A549 (cell line): ENCODE results near the gene COL13A1. TPM values are rescaled to one million over a fixed set of nuclear protein-coding genes. Genes with fewer than 3 reads are reported as not detected.

Experiments
- ATAC-seq, 2 experiments: fragments of 200-7000 bp in 1 of 2; fragments of >200 bp in 1 of 2; cut with Nextera tagmentation in 1 of 2; cut with Tn5 transposase in 1 of 2; 3 replicates each; pipeline versions ENCODE4 v1.8.0 to v1.9.1; 2018 to 2020; ENCODE audit warnings: mild to moderate bottlenecking in 1 of 2, moderate library complexity in 1 of 2
- CTCF ChIA-PET: fragments of 300-600 bp; sonication (Branson Sonifier 250); formaldehyde crosslinking; extraction: SDS; loops from one replicate; lab custom pipeline; 2021; ENCODE audit warnings: antibody characterized with exemption, inconsistent platforms; lab: Yijun Ruan, JAX
- POLR2A ChIA-PET: fragments of 350-600 bp; formaldehyde crosslinking; extraction: SDS; loops from one replicate; lab custom pipeline; 2021; ENCODE audit warnings: antibody characterized with exemption, inconsistent platforms; lab: Yijun Ruan, JAX
- DNase-seq, 2 experiments: peaks; one replicate each; pipeline versions ENCODE4 v3.0.0 to v3.0.0-alpha.2; 2011 to 2016; ENCODE audit warnings: low read depth in 1 of 2, low spot score in 1 of 2
- FAIRE-seq: peaks from 2 replicates; lab custom pipeline; 2011; peaks lifted over from hg19 to GRCh38; lab: Jason Lieb, UNC
- H3K27ac ChIP-seq, 2 experiments: fragments of >200 bp; sonication (Bioruptor Twin); formaldehyde crosslinking; 3 replicates each; pipeline ENCODE4 v1.5.1; 2016 to 2017
- H3K4me1 ChIP-seq: fragments of >200 bp; sonication (Bioruptor Twin); formaldehyde crosslinking; 3 replicates; pipeline ENCODE4 v1.6.1; 2016
- H3K4me2 ChIP-seq: fragments of >200 bp; sonication (Bioruptor Twin); formaldehyde crosslinking; 3 replicates; pipeline ENCODE4 v1.6.1; 2016
- H3K4me3 ChIP-seq: fragments of >200 bp; sonication (Bioruptor Twin); formaldehyde crosslinking; 3 replicates; pipeline ENCODE4 v1.5.1; 2016
- H3K9me3 ChIP-seq: fragments of >200 bp; sonication (Bioruptor Twin); formaldehyde crosslinking; 3 replicates; pipeline ENCODE4 v1.6.1; 2016
- BCL3 ChIP-seq: fragments of >200 bp; sonication (Bioruptor Twin); formaldehyde crosslinking; IDR thresholded peaks from 3 replicates; pipeline ENCODE4 v1.6.1; 2016
- CBX2 ChIP-seq: fragments of 200-600 bp; sonication (generic); IDR thresholded peaks from 2 replicates; pipeline ENCODE4 v1.6.1; 2016; ENCODE audit warnings: low read depth, mild to moderate bottlenecking, borderline replicate concordance
- CHD2 ChIP-seq: fragments of 150-350 bp; IDR thresholded peaks from 2 replicates; pipeline ENCODE4 v1.6.1; 2014; ENCODE audit warnings: low read length; ENCODE audit not compliant: partially characterized antibody
- CTCF ChIP-seq: fragments of >200 bp; sonication (Bioruptor Twin); formaldehyde crosslinking; IDR thresholded peaks from 3 replicates; pipeline ENCODE4 v1.5.1; 2016
- EHF ChIP-seq: fragments of 250-450 bp; sonication (Bioruptor Pico); IDR thresholded peaks from 2 replicates; pipeline ENCODE4 v1.5.0; 2020; ENCODE audit warnings: mild to moderate bottlenecking
- EP300 ChIP-seq, 2 experiments: fragments of >200 bp; sonication (Bioruptor Twin); formaldehyde crosslinking; IDR thresholded peaks; 2 replicates in 1 of 2; 3 replicates in 1 of 2; pipeline ENCODE4 v1.6.1; 2016 to 2017
- FOSL2 ChIP-seq, 2 experiments: fragments of 450-650 bp in 1 of 2; fragments of >200 bp in 1 of 2; sonication (Bioruptor Twin) in 1 of 2; formaldehyde crosslinking; IDR thresholded peaks; 2 replicates each; pipeline versions ENCODE4 v1.5.0 to v1.6.1; 2016 to 2020; ENCODE audit warnings: mild to moderate bottlenecking in 1 of 2, moderate library complexity in 1 of 2
- HOXB13 ChIP-seq: fragments of 250-450 bp; sonication (Bioruptor Pico); IDR thresholded peaks from 2 replicates; pipeline ENCODE4 v1.5.0; 2020; ENCODE audit warnings: low read depth, mild to moderate bottlenecking, moderate library complexity
- HOXB5 ChIP-seq: fragments of 250-450 bp; sonication (Bioruptor Pico); IDR thresholded peaks from 2 replicates; pipeline ENCODE4 v1.5.0; 2020; ENCODE audit warnings: mild to moderate bottlenecking, moderate library complexity
- JUN ChIP-seq, 2 experiments: fragments of >200 bp; sonication (Bioruptor Twin); formaldehyde crosslinking; IDR thresholded peaks; 2 replicates in 1 of 2; 3 replicates in 1 of 2; pipeline ENCODE4 v1.6.1; 2016 to 2017
- NPAS2 ChIP-seq: fragments of 250-450 bp; sonication (Bioruptor Pico); IDR thresholded peaks from 2 replicates; pipeline ENCODE4 v1.8.0; 2022; ENCODE audit warnings: mild to moderate bottlenecking, moderate library complexity, borderline replicate concordance
- POLR2AphosphoS2 ChIP-seq: conservative IDR thresholded peaks from 2 replicates; pipeline ENCODE4 v1.6.1; 2012; ENCODE audit warnings: low read length, improper control_type of control experiment, inconsistent platforms
- RNF2 ChIP-seq: fragments of 200-600 bp; sonication (generic); IDR thresholded peaks from 2 replicates; pipeline ENCODE4 v1.6.1; 2016; ENCODE audit warnings: low read depth, mild to moderate bottlenecking, antibody characterized with exemption, moderate library complexity, borderline replicate concordance
- TFCP2L1 ChIP-seq: fragments of 250-450 bp; sonication (Bioruptor Pico); IDR thresholded peaks from 2 replicates; pipeline ENCODE4 v1.5.0; 2021; ENCODE audit warnings: mild to moderate bottlenecking
- ZC3H11A ChIP-seq: fragments of 450-650 bp; IDR thresholded peaks from 2 replicates; pipeline ENCODE4 v1.6.1; 2014; ENCODE audit warnings: antibody characterized with exemption, mild to moderate bottlenecking
- ZSCAN20 ChIP-seq: fragments of 250-450 bp; sonication (Bioruptor Pico); IDR thresholded peaks from 2 replicates; pipeline ENCODE4 v1.8.0; 2022; ENCODE audit warnings: mild to moderate bottlenecking, moderate library complexity
- WGBS: methylation state at CpG from one replicate; pipeline ENCODE4 v1.1.6; 2017; ENCODE audit errors: missing lambda C conversion rate; 5-methylcytosine and 5-hydroxymethylcytosine counted together
- polyA plus RNA-seq, 4 experiments: library from polyadenylated mRNA; depleted of rRNA in 3 of 4; stranded (reverse); fragments of >200 nt; fragmentation: RNase III in 1 of 4; extraction: RNeasy Plus Mini Kit Qiagen cat#74134 plus additional on column Dnase treatment in 1 of 4; gene quantifications; 2 replicates in 3 of 4; 3 replicates in 1 of 4; pipeline ENCODE4 v1.2.3, GENCODE V29; 2011 to 2017
- TF ChIP-seq, protein P1 (sequence below): IDR thresholded peaks from 2 replicates; pipeline ENCODE4 v1.6.1; 2012
- TF ChIP-seq, protein P2 (sequence below): fragments of 150-350 bp; IDR thresholded peaks from 2 replicates; pipeline ENCODE4 v1.6.1; 2014; ENCODE audit warnings: low read depth, mild to moderate bottlenecking, low read length
- TF ChIP-seq, protein P3 (sequence below): IDR thresholded peaks from 2 replicates; pipeline ENCODE4 v1.6.1; 2012

The COL13A1 gene
- polyA plus RNA-seq, 2 of the 4 experiments (the other 2 are of a cell fraction), result 0.08 to 0.27 TPM

DNA sequence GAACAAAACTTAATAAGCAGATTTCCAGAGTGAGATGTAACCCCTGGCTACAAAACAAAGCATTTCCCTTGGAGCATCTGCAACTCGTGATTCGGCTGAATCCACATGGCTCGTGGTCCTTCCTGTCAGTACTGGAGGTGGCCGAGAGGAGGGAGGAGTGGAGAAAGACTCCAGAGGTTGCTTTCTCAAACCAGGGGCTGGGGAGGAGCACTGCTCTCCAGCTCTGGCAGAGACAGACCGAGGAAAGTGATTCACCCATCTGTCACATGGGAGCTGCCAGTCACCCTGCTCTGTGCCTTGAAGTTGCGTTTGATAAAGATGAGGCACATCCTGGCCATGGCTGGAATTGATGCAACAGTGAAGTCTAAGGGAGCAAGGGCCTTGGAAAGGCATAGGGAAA is 72.7 kb downstream of the COL13A1 start:
- Histone ChIP-seq H3K4me3 (no peak overlapping the region), H3K4me1 (peaks cover 15% of the 10 kb centered on the region; the same call in 2 of the 3 replicates), H3K27ac (peak overlapping the region in 1 of 2 experiments; percentile 50; a peak in 2 of 6 replicates), H3K9me3 (no peaks in the 10 kb centered on the region), H3K4me2 (peak overlapping the region; percentile 21; the same call in 2 of the 3 replicates)
- CTCF ChIA-PET, result interaction anchor here (0.6 to 14.4 kb wide), 6 partner anchors 10 to 177 kb away, joined by 3 to 88 read pairs (median 3); no protein-coding TSS in a partner anchor
- no peak for FAIRE-seq
- TF ChIP-seq EP300 (IDR thresholded peaks at IDR 0.05) (no peak), ZSCAN20 (CRISPR knock-in tag) (no peak), JUN (IDR thresholded peaks at IDR 0.05) (no peak), HOXB5 (CRISPR knock-in tag) (no peak), CTCF (no peak), NPAS2 (CRISPR knock-in tag) (no peak), FOSL2 (IDR thresholded peaks at IDR 0.05) (0 out of 2 replicates have a peak, but pooled peaks have one; percentile 12), FOSL2 (CRISPR knock-in tag; IDR thresholded peaks at IDR 0.05) (no peak), EHF (no peak)
- POLR2A ChIA-PET, result no interaction called here
- ATAC-seq, result peak; percentile 79 to 84
- 32% methylated on average over 6 of the region's 6 CpGs for WGBS
- peak; percentile 38 to 69 for DNase-seq

DNA sequence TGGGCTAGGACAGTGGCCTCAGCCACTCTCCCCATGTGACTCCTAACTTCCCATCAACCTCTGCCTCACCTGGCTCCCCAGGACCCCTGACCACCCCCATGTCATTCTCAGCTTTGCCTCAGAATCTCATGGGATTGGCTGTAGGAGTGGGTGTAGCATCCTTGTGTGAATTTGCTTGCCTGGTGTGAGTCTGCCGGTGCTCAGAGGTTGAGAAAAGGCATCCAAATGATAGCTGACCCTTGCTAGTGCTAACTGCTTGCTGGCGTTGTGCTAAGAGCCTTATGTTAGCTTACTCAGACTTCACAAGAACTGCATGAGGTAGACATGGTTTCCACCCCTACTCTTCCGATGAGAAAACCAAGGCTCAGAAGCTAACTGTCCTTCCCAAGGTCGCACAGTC is 74.2 kb downstream of the COL13A1 start:
- CTCF ChIA-PET, result interaction anchor here (0.8 to 14.4 kb wide), 7 partner anchors 11 to 82 kb away, joined by 3 to 88 read pairs (median 5); no protein-coding TSS in a partner anchor
- no peak for ATAC-seq
- TF ChIP-seq, protein P1, sequence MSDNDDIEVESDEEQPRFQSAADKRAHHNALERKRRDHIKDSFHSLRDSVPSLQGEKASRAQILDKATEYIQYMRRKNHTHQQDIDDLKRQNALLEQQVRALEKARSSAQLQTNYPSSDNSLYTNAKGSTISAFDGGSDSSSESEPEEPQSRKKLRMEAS, result no peak
- TF ChIP-seq NPAS2 (CRISPR knock-in tag) (no peak), TFCP2L1 (CRISPR knock-in tag) (no peak), RNF2 (no peak), CTCF (no peak), CBX2 (no peak), HOXB13 (CRISPR knock-in tag) (no peak), POLR2AphosphoS2 (no peak), BCL3 (no peak), ZC3H11A (no peak), CHD2 (no peak)
- TF ChIP-seq, protein P2, sequence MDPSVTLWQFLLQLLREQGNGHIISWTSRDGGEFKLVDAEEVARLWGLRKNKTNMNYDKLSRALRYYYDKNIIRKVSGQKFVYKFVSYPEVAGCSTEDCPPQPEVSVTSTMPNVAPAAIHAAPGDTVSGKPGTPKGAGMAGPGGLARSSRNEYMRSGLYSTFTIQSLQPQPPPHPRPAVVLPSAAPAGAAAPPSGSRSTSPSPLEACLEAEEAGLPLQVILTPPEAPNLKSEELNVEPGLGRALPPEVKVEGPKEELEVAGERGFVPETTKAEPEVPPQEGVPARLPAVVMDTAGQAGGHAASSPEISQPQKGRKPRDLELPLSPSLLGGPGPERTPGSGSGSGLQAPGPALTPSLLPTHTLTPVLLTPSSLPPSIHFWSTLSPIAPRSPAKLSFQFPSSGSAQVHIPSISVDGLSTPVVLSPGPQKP, result no peak
- TF ChIP-seq, protein P3, sequence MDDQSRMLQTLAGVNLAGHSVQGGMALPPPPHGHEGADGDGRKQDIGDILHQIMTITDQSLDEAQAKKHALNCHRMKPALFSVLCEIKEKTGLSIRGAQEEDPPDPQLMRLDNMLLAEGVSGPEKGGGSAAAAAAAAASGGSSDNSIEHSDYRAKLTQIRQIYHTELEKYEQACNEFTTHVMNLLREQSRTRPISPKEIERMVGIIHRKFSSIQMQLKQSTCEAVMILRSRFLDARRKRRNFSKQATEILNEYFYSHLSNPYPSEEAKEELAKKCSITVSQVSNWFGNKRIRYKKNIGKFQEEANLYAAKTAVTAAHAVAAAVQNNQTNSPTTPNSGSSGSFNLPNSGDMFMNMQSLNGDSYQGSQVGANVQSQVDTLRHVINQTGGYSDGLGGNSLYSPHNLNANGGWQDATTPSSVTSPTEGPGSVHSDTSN, result no peak
- TF ChIP-seq, all 56 proteins: peak for 0
- POLR2A ChIA-PET, result no interaction called here
- 90% methylated on average over 4 of the region's 4 CpGs for WGBS
- Histone ChIP-seq H3K27ac (no peak overlapping the region; a peak in 1 of 6 replicates), H3K4me3 (no peak overlapping the region), H3K4me1 (peaks cover 13% of the 10 kb centered on the region; the same call in 2 of the 3 replicates), H3K9me3 (no peaks in the 10 kb centered on the region), H3K4me2 (no peak overlapping the region)
- DNase-seq (no peak), FAIRE-seq (no peak)
